Small intestine (tissue), 7 donors: ENCODE measurements around the gene PPP1R27. TPM values are rescaled to one million over a fixed set of nuclear protein-coding genes. Genes with fewer than 3 reads are reported as not detected.

ENCODE experiments used
- DNase-seq, 2 donors: peaks; one replicate each; pipeline versions ENCODE4 v3.0.0 to v3.0.0-alpha.2; 2013
- FAIRE-seq: peaks from 2 replicates; lab custom pipeline; 2012; peaks lifted over from hg19 to GRCh38; lab: Jason Lieb, UNC
- H3K27ac ChIP-seq, 3 donors: one replicate each; pipeline ENCODE4 v1.5.1; 2013; ENCODE audit warnings: low read length in 2 of 3, mild to moderate bottlenecking in 2 of 3, control low read depth in 1 of 3, inconsistent platforms in 1 of 3, low read depth in 1 of 3, moderate library complexity in 1 of 3
- H3K27me3 ChIP-seq, 3 donors: one replicate each; pipeline ENCODE4 v1.6.1; 2013; ENCODE audit warnings: low read length in 3 of 3, inconsistent platforms in 1 of 3; ENCODE audit not compliant: control insufficient read depth in 3 of 3, insufficient read depth in 3 of 3
- H3K36me3 ChIP-seq, 3 donors: one replicate each; pipeline ENCODE4 v1.6.1; 2013; ENCODE audit warnings: low read length in 3 of 3, inconsistent platforms in 1 of 3, low read depth in 1 of 3, mild to moderate bottlenecking in 1 of 3, moderate library complexity in 1 of 3; ENCODE audit not compliant: control insufficient read depth in 3 of 3, insufficient read depth in 2 of 3
- H3K4me1 ChIP-seq, 3 donors: one replicate each; pipeline ENCODE4 v1.6.1; 2013; ENCODE audit warnings: low read length in 2 of 3, inconsistent platforms in 1 of 3, low read depth in 1 of 3, mild to moderate bottlenecking in 1 of 3, moderate library complexity in 1 of 3; ENCODE audit not compliant: control insufficient read depth in 3 of 3, insufficient read depth in 2 of 3
- H3K4me3 ChIP-seq, 3 donors: one replicate each; pipeline ENCODE4 v1.5.1; 2013; ENCODE audit warnings: low read length in 3 of 3, control low read depth in 1 of 3, inconsistent platforms in 1 of 3, low read depth in 1 of 3, mild to moderate bottlenecking in 1 of 3, moderate library complexity in 1 of 3
- H3K9me3 ChIP-seq, 2 donors: one replicate each; pipeline ENCODE4 v1.6.1; 2013; ENCODE audit warnings: low read depth in 1 of 2, low read length in 1 of 2; ENCODE audit not compliant: control insufficient read depth in 2 of 2, insufficient read depth in 1 of 2
- WGBS, 3 donors: extraction: QIAGEN DNeasy Blood & Tissue Kit; methylation state at CpG; one replicate each; pipeline ENCODE4 v1.1.7; 2013; 5-methylcytosine and 5-hydroxymethylcytosine counted together
- polyA plus RNA-seq, 4 donors: library from polyadenylated mRNA; stranded (reverse) in 3 of 4; unstranded in 1 of 4; fragments of 200-250 nt in 3 of 4; fragments of 120-200 nt in 1 of 4; gene quantifications; one replicate each; pipeline versions ENCODE4 v1.2.1 to v1.2.3, GENCODE V29; 2013
- donor health status: healthy with polysubstance abuse.
- donor health status: control.
- donor health status: control.
- donor health status: Bipolar disorder and iron deficiency.
- donor health status: healthy.

PPP1R27 gene
- polyA plus RNA-seq, 4 donors, result 0.12 to 2.5 (median 0.49) TPM; not detected in 1

DNA sequence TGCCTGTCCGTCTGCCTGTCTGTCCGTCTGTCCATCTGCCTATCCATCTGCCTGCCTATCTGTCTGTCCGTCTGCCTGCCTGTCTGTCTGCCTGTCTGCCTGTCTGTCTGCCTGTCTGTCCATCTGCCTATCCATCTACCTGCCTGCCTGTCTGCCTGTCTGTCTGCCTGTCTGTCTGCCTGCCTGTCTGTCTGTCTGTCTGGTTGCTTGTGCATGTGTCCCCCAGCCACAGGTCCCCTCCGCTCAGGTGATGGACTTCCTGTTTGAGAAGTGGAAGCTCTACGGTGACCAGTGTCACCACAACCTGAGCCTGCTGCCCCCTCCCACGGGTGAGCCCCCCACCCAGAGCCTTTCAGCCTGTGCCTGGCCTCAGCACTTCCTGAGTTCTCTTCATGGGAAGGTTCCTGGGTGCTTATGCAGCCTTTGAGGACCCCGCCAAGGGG lies 25.3 kb downstream of the PPP1R27 start:
- no peak overlapping the region for H3K27ac ChIP-seq
- no peak for FAIRE-seq
- no peak overlapping the region for H3K4me3 ChIP-seq
- peaks cover 0 to 6% (median 0%) of the 10 kb centered on the region in 3 donors for H3K4me1 ChIP-seq
- 63 to 72% (median 63%) methylated on average over 7 of the region's 7 CpGs for WGBS, 3 donors
- H3K36me3 ChIP-seq, result no peaks in the 10 kb centered on the region
- H3K27me3 ChIP-seq, result peaks cover 7 to 45% (median 18%) of the 10 kb centered on the region in 3 donors
- DNase-seq, result no peak
- H3K9me3 ChIP-seq, result no peaks in the 10 kb centered on the region

DNA sequence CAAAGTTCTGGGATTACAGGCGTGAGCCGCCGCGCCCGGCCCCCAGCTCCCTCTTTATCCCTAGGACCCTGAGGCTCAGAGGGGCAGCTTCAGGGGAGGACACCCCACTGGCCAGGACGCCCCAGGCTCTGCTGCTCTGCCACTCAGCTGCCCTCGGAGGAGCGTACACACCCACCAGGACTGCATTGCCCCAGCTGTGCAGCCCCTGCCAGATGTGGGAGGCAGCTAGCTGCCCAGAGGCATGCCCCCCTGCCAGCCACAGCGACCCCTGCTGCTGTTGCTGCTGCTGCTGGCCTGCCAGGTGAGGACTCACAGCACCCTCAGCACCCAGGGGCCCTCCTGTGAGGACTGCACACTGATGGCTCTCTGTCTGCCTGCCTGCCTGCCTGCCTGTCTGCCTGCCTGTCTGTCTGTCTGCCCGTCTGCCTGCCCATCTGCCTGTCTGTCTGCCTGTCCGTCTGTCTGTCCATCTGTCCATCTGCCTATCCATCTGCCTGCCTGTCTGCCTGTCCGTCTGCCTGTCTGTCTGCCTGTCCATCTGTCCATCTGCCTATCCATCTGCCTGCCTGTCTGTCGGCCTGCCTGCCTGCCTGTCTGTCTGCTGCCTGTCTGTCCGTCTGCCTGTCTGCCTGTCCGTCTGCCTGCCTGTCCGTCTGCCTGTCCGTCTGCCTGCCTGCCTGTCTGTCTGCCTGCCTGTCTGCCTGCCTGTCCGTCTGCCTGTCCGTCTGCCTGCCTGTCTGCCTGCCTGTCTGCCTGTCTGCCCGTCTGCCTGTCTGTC lies 25.9 kb downstream of the PPP1R27 start:
- DNase-seq (no peak), FAIRE-seq (no peak)
- WGBS, 3 donors, result 55 to 74% (median 62%) methylated on average over 18 to 20 of the region's 20 CpGs

DNA sequence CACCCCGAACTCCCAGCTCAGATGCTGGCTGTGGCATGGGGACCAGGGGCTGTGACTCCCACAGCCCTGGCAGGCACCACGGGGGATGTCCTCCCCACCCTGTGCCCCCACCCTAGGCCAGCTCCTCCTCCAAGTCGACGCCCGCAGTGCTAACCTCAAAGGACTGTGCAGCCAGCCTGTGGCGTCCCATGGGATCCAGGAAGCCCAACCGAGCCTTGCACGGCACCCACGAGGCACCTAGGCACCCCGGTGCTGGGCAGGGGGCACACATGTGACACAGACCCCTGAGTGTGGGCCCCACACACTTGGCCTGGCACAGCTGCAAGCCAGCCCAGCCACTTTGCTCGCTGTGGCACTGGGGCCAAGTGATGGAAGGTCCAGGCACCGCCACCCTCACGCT lies 27.0 kb downstream of the PPP1R27 start:
- H3K4me3 ChIP-seq, result no peak overlapping the region
- H3K27ac ChIP-seq, result no peak overlapping the region
- WGBS, 3 donors, result 34 to 64% (median 50%) methylated on average over 12 to 13 of the region's 13 CpGs
- FAIRE-seq, result no peak
- H3K36me3 ChIP-seq, result no peaks in the 10 kb centered on the region
- H3K9me3 ChIP-seq, result no peaks in the 10 kb centered on the region
- H3K4me1 ChIP-seq, result peaks cover 0 to 6% (median 0%) of the 10 kb centered on the region in 3 donors
- H3K27me3 ChIP-seq, result peaks cover 14 to 56% (median 27%) of the 10 kb centered on the region in 3 donors
- DNase-seq, result no peak

More for the DNA sequence above, 25.9 kb downstream of the PPP1R27 start:
- Histone ChIP-seq H3K4me1 (peaks cover 0 to 6% (median 0%) of the 10 kb centered on the region in 3 donors), H3K36me3 (no peaks in the 10 kb centered on the region), H3K4me3 (no peak overlapping the region), H3K27me3 (peaks cover 8 to 46% (median 22%) of the 10 kb centered on the region in 3 donors), H3K9me3 (no peaks in the 10 kb centered on the region), H3K27ac (no peak overlapping the region)

DNA sequence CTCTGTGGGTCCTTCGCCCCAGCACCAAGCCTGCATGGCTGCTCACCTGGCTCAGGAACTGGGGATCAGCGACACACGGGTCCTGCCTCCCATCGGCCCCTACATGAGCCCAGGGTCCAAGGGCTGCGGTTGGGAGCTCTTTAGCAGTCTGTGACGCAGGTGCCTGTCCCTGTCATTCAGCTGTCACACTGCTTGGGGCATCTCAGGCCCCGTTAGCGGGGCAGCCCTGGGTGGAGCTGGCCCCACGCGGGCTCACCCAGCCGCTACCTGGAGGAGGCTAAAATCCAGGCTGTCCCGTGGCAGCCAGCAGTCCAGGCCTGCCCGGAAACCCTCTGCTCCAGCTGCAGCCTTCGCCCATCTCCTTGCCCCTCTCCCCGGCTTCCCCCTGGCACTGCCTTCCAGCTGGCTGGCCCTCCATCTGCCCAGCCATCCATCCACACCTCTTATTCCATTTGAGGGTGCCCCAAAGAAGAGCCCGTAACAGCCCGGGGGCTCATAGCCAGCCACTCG lies 27.6 kb downstream of the PPP1R27 start:
- FAIRE-seq (no peak), DNase-seq (no peak)
- Histone ChIP-seq H3K36me3 (no peaks in the 10 kb centered on the region), H3K4me3 (no peak overlapping the region), H3K27me3 (peaks cover 14 to 62% (median 32%) of the 10 kb centered on the region in 3 donors), H3K27ac (no peak overlapping the region), H3K4me1 (peaks cover 0 to 6% (median 0%) of the 10 kb centered on the region in 3 donors), H3K9me3 (no peaks in the 10 kb centered on the region)
- 35 to 55% (median 42%) methylated on average over 12 to 18 of the region's 18 CpGs for WGBS, 3 donors

DNA sequence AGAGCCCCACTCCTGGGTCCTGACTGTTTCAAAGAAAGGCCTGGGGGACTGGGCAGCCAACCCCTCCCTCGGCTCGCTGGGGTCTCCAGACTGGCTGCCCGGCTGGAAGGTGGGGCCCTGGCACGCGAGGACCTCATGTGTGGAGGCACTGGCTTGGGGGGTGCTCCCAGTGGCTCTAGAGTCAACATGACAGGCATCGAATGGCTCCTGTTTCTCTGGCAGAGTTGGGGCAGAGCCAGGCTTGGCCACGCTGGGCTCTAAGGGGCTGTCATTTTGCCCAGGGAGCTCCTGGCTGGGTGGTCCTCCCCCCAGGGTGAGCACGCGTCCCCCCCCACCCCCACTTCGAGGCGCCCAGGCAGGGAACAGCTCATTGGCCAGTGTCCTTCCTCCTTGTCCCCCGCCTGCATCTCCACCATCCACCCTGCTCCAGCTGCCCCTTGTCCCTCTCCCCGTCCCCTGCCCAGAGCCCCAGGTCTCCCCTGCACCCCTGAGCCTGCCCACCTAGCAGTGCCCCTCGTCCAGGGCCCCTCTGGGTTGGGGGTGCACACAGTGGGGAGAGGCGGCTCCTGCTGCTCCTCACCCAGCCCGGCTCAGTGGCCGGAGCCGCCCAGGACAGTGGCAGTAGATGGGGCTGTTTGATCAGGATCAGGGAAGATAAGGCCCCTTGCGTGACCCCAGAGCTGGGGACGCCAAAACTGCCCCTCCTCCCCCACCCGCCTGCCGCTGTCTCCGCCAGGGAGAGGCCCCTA lies 28.2 kb downstream of the PPP1R27 start:
- FAIRE-seq (no peak), DNase-seq (no peak)
- WGBS, 3 donors, result 8 to 23% (median 17%) methylated on average over 18 to 23 of the region's 23 CpGs
- Histone ChIP-seq H3K27ac (no peak overlapping the region), H3K9me3 (no peaks in the 10 kb centered on the region), H3K4me1 (peaks cover 0 to 6% (median 0%) of the 10 kb centered on the region in 3 donors), H3K4me3 (no peak overlapping the region), H3K27me3 (peaks cover 14 to 68% (median 38%) of the 10 kb centered on the region in 3 donors), H3K36me3 (no peaks in the 10 kb centered on the region)

DNA sequence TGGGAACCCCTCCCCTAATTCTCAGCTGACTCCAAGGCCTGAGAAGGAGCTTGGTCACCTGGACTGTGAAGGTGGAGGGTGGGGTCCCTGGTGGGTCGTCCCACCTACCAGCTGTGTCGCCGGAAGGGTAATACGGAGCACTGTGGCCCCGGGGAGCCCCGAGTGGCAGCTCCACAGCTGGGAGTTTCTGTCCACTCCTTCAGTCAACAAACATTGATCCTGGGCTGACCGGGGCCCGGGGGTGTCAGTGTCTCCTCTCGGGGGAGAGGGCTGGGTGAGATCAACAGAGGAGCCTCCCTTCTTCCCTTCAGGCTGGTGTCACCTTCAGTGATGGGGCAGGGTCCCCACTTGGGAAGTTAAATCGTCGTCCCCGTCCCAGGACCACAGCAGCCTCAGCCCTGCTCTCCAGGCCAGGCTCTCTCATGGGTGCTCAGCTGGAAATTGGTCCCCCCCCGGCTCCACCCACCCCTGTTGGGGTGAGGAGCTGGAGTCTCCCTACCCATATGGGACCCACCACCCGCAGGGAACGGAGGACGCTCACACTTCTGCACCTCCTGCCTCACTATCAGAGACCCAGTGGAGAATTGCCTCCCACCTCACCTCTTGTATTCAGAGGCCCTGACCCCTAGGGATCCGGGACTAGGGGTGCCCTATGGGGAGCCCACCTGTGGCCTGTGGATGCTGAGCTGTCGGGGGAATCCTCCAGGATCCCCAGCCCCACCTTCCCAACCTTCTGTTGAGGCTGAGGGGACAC lies 29.0 kb downstream of the PPP1R27 start:
- no peak for FAIRE-seq
- 30 to 63% (median 36%) methylated on average over 18 of the region's 18 CpGs for WGBS, 3 donors
- no peak overlapping the region for H3K27ac ChIP-seq

DNA sequence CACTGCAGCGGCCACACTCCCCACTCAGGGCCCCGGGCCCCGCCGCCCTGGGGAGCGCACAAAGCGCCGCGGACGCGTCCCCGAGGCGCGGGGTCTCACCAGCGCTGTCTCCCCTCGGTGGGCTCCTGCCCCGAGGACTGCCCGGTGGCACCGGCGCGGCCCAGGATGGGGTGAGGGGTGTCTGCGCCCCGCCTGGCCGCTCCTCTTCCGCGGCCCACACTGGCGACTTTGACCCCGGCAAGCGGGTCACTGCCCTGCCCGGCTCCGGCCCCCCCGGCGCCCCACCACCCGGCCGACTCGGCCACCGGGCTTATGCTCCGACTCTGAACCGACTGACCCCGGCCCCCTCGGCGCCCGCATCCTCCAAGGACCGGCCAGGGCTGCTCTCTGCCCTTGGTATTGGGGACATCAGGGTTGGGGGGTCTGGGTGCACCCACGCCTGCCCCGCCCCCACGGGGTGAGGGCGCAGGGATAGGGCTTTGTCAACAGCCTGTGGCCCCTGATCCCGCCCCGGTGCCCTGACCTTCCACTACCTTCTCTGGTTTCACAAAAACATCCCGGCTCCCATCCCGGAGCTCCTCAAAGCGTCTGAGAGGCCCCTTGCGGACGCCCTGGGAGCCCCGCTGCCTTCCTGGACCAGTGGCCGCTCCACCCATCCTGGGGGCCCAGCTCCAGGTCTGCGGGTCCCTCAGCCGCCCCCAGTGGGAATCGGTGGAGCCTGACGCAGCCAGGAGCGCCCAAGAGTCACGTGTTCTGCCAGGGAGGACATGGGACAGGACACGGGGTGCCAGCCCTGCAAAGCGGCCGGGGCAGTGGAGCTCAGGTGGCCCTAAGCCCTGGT lies 30.1 kb downstream of the PPP1R27 start:
- H3K27me3 ChIP-seq, result peaks cover 14 to 80% (median 41%) of the 10 kb centered on the region in 3 donors
- H3K36me3 ChIP-seq, result no peaks in the 10 kb centered on the region
- peaks cover 0 to 7% of the 10 kb centered on the region in 2 donors for H3K9me3 ChIP-seq
- no peak overlapping the region for H3K4me3 ChIP-seq
- no peak overlapping the region for H3K27ac ChIP-seq
- no peak for FAIRE-seq
- WGBS, 3 donors, result 3 to 5% (median 4%) methylated on average over 53 to 65 of the region's 65 CpGs
- H3K4me1 ChIP-seq, result peaks cover 0 to 6% (median 0%) of the 10 kb centered on the region in 3 donors
- DNase-seq, result no peak

More for the DNA sequence above, 29.0 kb downstream of the PPP1R27 start:
- DNase-seq, result no peak
- Histone ChIP-seq H3K4me3 (no peak overlapping the region), H3K27me3 (peaks cover 14 to 73% (median 41%) of the 10 kb centered on the region in 3 donors), H3K36me3 (no peaks in the 10 kb centered on the region), H3K9me3 (peaks cover 0 to 3% of the 10 kb centered on the region in 2 donors), H3K4me1 (peaks cover 0 to 6% (median 0%) of the 10 kb centered on the region in 3 donors)
